GM18517 (cell line): ENCODE results near the gene SEPSECS.

Source experiments
- ATAC-seq: cut with Tn5 transposase; IDR thresholded peaks from one replicate; pipeline ENCODE4 v1.9.1; 2021; ENCODE audit warnings: mild to moderate bottlenecking, moderate library complexity; ENCODE audit not compliant: unreplicated experiment

The SEPSECS gene

DNA sequence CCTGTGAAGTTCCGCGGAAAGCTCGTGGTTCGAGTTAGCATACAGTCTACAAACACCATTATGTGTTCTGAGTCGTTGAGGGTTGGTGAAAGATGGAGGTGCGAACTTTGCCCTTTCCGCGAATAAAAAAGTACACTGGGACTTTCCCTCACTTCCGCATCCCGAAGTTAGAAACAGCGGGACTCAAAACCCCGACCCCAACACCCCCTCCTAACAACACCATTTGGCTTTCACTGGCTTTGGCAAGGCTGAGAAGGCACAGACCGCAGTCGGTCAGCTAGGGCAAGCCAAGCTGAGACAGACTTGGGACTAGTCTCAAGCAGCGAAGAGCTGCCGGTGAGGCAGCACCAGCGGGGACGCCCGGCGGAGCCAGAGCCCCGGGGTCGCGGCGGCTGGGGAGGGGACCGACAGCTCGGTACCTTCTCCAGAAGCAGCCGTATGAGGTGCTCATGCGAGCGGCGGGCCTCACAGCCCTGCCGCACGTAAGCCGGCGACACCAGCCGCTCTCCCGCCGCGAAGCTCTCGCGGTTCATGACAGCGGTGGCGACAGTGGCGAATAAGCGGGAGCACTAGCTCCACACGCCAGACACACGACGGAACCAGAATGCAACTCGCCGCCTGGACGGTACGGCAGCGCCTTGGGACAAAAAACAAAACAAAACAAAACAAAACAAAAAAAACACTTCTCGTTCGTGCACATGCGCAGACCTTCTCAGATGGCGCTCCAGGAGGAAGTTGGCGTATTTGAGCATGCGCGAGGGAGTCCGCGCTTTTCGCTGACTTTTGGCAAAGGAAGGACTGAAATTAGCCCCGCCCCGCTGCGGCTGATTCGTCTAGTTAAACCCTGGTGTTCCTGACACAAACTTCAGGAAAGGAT is at the start of gene SEPSECS:
TSS of gene SEPSECS (minus strand) at position 613 of the 877 bp plus-strand sequence. CDS start at position 533, 80 bp downstream.
- peak; percentile 90 for ATAC-seq

DNA sequence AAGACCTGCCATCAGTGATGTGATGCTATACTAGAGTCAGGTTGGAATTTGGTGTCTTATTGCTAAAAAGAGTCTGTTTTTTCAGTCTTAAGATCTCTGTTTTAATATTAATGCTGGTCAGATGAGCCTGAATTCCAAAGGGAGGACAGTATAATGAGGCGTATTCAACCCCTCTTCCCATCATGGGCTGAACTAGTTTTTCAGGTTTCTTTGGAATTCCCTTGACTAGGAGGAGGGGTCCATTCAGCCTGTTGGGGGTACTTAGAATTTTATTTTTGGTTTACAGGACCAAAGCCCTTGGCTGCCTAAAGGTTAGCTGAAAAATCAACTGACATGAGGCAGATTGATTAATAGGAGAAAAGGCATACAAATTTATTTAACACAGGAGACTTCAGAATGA is 49.5 kb upstream of the SEPSECS start:
- no peak for ATAC-seq

DNA sequence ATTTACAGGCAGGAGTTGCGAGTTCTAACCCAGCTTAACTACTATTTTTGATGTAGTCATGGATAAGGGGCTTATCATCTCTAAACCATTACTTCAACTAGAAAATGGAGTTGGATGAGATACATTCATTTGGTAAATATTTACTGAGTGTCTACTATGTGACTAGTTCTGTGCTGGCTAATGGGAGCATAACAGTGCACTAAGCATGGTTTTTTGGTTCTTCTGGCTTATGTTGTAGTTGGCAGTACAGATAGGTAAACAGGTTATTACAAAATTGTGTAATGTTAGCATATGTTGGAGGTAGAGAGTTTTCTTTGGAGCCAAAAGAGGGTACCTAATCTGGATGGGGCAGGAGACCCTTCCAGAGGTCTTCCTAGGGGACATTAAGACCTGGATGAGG is 47.7 kb upstream of the SEPSECS start:
- no peak for ATAC-seq

DNA sequence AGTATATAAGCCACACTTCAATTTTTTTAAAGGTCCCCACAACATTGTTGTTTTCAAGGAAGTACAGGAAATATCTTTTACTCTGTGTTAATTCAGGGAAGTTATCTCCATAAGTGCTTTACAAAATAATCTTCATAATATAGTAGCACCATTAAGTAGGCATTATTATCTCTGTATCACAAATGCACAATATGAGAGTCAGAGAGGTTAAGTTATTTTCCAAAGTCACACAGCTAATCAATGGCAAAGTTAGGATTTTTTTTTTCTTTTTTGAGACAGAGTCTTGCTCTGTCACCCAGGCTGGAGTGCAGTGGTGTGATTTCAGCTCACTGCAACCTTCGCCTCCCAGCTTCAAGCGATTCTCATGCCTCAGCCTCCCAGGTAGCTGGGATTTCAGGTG is 38.5 kb upstream of the SEPSECS start:
- ATAC-seq = no peak

DNA sequence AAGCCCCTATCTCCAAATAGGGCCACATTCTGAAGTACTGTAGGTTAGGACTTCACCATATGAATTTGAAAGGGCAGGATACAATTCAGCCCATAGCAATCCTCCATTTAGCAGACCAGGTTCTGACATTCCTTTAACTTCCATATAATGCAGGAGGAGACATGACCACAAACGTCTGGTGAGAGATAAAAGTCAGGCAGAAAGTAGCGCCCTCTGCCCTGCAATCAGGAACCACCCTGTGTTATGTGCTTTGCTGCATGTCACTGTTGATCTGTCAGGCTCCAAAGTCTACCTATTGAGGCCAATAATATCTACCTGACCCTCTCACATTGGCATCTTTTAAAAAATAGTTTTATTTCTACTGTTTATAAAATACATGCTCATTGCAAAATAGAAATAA is 30.2 kb upstream of the SEPSECS start:
- ATAC-seq = no peak

DNA sequence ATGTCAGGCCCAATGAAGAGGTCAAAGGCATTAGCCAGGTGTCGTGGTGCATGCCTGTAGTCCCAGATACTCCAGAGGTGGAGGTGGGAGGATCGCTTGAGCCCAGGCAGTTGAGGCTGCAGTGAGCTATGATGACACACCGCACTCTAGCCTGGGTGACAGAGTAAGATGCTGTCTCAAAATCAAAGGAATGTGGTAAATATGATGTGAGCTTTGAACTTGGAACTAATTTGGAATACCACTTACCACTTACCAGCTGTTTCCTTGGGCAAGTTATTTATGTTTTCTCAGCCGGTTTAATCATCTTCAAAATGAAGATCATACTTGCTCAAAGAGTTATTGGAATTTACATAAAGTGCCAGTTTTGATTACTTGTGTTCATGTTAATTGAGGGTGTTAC is 23.8 kb upstream of the SEPSECS start:
- ATAC-seq = no peak

DNA sequence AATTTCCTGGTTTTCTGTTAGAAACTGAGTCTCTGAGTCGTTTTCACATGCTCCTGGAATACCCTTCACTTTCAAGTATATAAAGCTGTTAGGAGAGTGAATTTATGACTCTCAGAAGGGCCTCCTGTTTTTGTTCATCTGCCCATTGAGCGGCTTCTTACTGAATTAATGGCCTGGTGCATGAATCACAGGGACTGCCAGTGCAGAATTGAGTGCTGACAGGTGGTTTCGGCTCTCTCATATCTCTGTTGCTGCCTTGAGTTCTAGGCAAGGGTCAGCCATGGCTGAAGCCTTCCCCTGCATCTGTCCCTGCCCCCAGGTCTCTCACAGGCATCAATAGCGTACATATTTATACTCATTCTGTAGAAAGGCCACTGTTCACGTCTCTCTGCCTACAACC is 22.7 kb upstream of the SEPSECS start:
- ATAC-seq = no peak

DNA sequence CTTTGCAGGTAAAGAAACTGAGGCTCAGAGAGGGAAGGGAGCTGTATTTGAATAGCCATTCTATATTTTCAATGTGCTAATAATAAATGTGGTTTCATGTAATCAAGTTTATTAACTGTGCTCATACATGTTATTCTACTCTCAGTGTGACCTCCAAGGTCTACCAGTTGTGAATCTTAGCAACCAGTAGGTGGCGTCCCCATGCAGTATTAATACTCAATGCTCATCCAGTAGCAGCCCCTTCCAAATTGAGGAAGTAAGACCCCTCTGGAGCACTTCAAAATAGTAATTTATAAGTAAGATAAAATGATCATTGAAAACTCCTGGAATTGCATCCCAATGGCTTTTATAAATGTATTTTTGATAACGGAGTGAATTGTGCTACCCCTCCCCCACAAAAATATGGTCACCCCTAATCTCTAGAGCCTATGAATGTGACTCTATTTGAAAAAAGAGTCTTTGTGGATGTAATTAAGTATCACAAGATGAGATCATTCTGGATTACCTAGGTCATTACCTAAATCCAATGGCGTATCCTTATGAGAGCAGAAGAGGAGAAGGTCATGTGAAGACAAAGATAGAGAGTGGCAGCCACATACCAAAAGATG is 20.4 kb upstream of the SEPSECS start:
- peak; percentile 88 for ATAC-seq

DNA sequence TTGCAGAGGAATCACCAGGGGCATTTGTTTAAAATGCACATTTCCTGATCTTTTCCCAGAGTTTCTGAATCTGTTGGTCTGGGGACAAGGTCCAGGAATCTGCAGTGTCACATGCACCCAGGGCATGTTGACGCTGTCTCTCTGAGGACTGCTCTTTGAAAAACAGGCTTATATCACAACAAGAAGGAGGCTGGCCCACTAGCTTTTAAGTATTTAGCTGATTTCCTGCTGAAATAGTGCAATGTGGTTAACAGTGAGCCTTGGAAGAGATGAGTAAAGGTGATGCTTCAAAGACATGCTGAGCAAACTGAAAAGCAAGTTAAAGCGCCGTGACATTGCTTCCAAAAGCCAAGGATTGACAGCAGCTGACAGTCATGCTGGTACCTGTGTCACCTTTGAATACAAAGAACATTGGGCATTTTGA is 18.6 kb upstream of the SEPSECS start:
- ATAC-seq = no peak

DNA sequence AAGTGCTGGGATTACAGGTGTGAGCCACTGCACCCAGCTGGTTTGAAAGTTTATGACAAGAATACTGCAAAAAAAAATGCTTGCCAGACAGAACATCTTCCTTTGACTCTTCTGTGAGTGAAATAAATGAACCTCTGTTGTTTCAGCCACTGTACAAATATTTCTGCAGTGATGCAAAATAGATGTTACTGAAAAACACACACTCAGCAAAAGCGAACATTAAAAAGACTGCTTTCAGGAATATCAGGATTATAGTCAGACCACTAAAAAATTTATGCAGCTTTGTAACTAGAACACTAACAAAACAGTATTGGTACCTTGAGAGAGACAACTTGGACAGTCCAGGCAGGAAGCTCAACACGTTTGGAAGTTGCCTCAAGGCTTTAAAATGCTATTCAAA is 16.9 kb upstream of the SEPSECS start:
- ATAC-seq = no peak

DNA sequence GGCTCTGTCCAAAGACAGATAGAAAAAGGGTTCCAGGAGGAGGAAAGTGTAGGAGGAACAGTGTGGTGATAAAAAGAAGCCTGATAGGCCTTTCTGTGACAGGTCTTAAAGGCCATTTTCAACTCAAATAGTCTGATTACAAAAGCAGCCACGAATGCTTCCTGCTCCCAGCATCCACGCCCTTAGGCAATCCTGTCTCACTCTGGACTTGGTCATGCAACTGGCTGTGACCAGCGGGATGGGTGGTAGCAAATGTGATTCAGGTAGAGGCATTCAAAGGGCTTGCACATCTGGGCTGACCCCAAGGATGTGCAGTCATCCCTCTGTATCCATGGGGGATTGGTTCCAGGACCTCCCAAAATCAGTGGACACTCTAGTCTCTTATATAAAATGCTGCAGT is 14.4 kb upstream of the SEPSECS start:
- no peak for ATAC-seq

DNA sequence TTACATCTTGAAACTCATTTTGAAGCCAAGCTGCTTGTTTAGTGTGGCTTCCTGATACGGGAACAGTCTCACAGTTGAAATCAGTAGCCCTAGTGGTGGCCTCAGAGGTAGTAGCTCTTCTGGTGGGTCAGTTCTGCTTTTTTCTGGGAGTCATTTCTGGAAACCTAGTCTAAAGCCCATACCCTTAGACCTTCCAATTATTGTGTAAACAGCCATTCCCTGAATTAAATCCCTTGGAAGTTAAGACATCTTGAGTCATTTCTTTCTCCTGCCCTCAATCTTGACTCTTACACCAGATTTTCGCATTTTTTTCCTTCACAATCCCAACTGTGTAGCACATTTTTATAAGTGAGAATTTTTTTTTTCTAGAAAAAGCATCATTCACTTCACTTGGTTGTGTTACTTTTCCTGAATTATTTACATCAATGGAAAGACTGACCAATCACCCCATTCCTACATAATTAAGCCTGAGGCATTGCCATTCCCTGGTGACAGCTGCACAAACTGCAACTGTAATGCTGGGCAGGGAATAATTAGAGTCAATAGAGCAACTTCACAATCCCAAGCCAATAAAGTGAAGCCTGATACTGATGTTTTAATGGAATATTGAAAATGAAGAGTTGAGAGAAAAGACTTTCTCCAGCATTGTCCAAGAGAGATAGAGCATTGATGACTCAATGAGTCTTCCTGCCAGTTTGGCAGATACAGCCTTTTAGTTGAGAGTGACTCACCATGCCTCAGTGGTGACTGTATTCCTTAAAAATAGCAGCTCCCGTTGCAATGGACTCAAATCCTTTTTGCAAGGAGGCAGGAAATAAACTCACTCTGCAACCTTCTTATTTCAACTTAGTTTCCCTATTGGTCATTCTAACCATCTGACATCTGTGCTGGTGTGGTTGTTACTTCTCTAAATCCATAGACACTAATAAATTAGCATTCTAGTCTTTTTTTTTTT is 13.0 kb upstream of the SEPSECS start:
- no peak for ATAC-seq

DNA sequence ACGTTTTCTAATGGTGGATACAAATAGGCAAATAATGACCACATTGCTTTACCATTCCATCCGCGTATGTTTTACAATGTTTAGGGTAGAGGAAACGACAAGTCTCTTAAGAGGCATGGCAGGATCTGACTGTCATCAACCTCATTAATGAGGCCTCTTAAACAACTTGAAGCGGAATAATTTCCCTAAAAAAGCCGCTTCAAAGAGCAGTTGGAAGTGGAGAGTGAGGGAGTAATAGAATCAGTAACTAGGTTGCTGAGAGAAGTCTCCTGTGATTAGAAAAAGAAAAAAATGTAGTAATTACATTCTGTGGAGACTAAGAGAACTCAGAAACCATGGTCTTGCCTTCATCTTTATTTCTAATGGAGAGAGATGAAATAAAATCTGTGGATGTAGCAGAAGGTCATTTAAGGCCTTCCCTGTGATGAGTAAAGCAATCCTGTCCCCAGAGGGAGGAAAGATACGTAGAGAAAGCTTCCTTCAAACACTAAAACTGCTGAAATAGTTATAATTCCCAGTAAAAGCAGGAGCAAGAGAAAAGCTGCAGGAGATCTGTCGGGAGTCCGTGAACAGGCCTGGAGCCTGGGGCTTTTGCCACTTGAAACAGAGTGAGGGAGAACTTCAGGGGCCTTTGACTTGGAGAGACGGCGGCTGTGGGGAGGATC is 11.1 kb upstream of the SEPSECS start:
- no peak for ATAC-seq

DNA sequence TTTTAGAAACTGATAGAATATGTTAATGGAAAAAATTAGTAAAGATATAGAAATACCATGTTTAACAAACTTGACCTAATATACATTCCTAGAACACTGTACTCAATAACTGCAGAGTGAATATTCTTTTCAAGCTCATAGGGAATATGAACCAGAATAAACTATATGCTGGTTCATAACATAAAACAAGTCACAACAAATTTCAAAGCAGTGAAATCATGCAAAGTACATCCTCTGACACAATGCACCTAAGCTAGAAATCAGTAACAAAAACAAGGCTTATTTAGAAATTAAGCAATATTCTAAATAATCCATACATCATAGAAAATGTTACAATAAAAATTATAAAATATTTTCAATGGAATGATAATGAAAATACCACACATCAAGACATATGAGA is 9.2 kb upstream of the SEPSECS start:
- ATAC-seq = no peak

DNA sequence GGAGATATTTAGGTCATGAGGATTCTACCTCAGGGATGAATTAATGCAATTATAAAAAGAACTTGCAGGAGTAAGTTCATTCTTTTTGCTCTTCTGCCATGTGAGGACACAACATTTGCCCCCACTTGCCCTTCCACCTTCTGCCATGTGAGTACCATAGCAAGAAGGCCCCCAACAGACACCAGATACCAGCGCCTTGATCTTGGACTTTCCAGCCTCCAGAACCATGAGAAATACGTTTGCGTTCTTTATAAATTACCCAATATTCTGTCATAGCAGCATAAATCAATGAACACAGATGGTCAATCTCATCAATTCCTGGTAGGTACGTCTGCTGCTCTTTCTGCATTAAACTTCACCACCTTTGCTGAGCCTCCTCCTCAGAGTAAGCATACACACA is 5.7 kb upstream of the SEPSECS start:
- ATAC-seq = no peak

DNA sequence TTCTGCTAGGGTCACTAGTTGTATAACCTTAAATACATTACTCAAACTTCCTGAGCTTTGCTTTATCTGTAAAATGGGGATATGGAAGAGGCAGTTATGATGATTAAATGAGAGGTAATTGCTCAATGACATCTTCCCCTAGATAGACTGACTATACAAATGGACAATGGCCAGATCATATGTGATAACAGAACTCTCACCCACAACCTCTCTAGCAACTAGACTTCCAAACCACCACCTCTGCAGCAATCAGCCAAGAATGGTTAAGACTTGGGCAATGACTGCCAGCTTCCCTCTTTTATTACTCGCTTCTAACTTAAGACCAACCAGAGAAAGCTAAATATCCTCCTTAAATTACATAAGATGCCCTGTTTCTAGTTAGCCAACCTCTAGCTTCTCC is 2.9 kb upstream of the SEPSECS start:
- ATAC-seq = no peak

DNA sequence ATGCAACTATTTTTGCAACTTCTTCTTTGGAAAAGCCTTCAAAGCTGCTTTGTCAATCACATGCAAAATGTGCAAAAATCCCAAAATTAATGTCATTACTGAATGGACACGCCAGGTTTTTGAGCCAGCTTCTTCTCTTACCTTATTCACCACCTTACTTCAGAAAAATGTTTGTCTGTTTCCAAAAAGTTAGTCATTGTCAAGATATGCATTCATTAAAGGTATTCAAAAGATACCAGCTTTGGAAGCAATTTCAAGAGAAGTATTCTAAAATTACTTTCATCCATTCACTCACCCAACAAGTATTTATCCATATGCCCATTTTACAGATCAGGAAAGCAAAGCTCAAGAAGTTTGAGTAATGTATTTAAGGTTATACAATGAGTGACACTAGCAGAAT is 2.3 kb upstream of the SEPSECS start:
- no peak for ATAC-seq

DNA sequence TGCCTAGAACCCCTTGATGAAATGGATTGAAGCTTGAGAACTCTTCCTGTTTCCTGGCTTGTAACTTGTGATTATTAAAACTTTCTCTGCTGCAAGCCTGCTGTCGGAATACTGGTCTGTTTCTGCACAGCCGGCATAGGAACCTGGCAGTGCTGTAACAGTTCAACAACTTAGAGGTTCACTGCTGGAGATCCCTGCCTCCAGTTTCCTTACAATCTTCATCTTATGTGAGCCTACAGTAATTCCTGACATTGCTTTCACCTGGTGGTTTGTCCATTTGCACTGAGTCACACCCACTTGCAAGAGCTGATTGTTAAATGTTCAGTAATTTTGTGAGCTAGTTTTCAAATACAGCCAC is 1.3 kb upstream of the SEPSECS start:
- no peak for ATAC-seq

DNA sequence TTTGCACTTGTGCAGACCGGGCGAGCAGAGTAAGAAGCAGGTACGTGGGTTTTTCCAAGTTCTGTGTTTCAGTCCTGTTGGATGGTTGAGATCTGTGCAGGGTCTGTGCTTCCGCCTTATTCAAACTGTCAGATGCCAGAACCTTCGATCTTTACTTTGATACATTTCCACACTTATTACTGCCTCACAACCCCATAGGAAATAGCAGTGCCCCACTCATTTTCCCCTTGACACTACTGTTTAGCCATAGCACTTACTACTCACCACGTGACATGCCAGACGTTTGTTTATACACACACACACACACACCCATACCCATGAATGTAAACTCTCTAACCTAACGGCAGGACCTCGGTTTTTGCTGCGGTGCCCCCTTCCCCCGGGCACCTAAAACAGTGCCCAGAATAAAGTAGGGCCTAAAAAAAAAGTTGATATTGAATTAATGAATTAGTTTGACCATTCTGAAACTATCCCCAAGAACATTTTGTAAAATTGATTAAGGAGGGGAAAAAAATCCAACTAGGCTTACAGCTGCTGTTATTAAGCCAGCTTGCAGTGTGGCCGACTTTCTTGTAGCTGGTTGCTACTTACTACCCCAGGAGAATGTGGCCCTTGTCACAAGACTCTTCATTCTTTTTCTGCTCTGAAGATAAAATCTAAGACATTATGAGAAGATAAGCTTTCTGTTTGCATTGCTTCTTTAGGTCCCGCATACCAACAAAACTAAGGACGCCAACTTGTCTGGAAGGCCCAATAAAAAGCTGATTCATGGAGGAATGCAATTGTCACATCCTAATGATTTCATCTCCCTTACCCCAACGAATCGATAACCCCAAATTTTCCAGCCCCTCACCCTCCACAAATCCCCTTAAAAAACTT is 704 bp upstream of the SEPSECS start:
- peak; percentile 25 for ATAC-seq

DNA sequence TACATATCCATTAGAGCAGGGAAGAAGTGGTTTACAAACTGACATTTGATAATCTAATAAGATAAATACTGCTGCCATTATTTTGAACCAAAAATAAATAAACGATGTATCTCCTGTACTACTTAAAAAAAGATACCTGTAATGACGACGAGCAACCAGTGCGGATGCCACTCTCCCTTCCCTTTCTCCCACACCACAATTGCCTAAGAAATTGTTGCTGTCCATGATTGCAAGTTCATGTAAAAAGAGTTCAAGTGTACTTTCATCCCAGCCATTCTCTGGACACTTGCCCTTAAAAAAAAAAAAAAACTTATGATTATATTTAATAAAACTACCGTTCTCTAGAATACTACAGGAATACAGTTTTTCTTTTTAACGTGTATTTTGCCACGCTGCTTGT is 1.4 kb downstream of the SEPSECS start:
- ATAC-seq = no peak
